ENCODE measurements around the gene GPS2.

DNA sequence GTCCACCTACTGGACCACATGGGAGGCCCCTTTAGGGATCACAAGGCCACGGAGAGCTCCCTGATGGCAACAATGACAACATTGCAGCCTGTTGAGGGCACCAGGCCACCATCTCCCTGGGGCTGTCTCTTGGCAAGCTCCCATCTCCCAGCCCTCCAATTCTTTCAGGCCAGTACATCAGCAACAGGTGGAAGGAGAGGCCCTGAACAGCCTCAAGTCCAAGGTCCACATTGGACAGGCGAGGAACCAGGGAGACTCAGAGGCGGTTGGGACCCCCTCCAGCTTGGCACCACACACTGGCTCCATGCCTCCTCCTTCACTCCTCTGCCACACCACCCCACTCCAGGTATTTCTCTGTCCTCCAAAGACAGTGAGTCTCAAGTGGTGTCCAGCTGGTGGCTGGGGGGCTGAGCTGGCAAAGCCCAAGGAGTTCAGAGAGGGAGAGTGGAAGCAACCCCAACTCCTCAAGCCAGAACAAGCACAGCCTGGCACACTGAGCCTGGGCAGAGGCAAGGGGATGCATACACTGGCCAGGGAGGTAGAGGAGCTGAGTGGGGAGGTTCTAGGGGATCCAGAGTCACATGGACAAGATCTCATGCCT is 19.9 kb upstream of the GPS2 start:
- TF ChIP-seq POLR2A (IDR thresholded peaks at IDR 0.05) (no peak), EP300 (IDR thresholded peaks at IDR 0.05) (no peak)
- TF ChIP-seq, protein P1, sequence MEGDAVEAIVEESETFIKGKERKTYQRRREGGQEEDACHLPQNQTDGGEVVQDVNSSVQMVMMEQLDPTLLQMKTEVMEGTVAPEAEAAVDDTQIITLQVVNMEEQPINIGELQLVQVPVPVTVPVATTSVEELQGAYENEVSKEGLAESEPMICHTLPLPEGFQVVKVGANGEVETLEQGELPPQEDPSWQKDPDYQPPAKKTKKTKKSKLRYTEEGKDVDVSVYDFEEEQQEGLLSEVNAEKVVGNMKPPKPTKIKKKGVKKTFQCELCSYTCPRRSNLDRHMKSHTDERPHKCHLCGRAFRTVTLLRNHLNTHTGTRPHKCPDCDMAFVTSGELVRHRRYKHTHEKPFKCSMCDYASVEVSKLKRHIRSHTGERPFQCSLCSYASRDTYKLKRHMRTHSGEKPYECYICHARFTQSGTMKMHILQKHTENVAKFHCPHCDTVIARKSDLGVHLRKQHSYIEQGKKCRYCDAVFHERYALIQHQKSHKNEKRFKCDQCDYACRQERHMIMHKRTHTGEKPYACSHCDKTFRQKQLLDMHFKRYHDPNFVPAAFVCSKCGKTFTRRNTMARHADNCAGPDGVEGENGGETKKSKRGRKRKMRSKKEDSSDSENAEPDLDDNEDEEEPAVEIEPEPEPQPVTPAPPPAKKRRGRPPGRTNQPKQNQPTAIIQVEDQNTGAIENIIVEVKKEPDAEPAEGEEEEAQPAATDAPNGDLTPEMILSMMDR (IDR thresholded peaks at IDR 0.05): no peak
